ENCODE measurements around the gene MAN1B1. TPM values are rescaled to one million over a fixed set of nuclear protein-coding genes. Genes with fewer than 3 reads are reported as not detected.

Gene MAN1B1
- 10 to 100 TPM; 43.6 to 48.3 (median 47.0) TPM for polyA plus RNA-seq (ENCODE audit: insufficient read length in 3 of 3)

DNA sequence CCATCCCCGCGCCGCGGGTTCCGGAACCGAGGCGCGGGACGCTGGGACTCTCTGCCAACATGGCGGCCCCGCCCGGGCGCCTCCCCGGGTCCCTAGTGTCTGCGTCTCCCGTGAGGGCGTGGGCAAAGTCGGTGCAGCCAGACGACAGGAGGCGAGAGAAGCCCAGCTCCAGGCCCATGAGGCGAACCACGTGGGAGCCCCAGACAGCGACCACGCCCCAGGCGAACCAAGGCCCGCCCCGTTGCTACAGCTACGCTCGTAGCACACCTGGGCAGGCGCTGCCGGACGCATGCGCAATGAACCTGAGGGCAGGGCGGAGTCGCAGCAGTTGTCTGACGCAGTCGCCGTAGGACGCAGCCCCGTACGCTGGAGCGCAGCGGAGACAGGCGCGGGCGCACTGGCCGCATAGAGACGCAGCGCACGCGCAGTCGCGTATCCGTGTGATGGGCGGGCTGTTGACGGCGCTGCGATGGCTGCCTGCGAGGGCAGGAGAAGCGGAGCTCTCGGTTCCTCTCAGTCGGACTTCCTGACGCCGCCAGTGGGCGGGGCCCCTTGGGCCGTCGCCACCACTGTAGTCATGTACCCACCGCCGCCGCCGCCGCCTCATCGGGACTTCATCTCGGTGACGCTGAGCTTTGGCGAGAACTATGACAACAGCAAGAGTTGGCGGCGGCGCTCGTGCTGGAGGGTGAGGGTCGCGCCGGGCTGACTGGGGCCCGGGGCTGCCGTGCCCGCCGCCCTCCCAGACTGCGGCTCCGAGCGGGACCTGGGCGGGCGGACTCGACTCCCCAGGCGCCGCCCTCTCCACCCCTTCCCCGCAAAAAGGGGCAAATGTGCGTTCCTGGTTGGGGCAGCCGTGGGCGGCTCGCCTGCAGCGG, at the start of gene MAN1B1:
Gene MAN1B1, plus strand, starts transcription at position 455 of the 878 bp plus-strand sequence. Its CDS starts 15 bp downstream, at position 470.
- peak; percentile 91 to 96 (median 95) for DNase-seq (ENCODE audit: low read depth in 3 of 3, low spot score in 2 of 3)

DNA sequence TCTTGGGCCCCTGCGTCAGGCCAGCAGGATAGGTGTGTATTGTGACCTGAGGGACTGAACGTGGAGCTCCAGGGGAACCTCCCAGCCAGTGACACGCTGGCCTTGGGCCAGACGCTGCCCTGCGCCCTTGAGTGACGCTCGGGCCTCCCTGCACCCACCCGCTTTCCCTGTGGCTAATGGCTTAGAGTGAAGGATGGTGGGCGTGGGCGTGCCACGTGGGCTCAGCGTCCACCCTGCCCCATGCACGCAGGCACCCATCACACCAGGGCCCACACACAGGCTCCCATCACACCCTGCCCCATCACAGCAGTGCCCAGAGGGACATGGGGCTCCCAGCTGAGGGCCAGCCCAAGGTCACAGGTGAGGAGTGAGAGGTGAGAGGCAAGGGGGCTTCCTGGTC, 49.8 kb upstream of the MAN1B1 start:
- DNase-seq (ENCODE audit: low read depth in 3 of 3, low spot score in 2 of 3), result no peak

DNA sequence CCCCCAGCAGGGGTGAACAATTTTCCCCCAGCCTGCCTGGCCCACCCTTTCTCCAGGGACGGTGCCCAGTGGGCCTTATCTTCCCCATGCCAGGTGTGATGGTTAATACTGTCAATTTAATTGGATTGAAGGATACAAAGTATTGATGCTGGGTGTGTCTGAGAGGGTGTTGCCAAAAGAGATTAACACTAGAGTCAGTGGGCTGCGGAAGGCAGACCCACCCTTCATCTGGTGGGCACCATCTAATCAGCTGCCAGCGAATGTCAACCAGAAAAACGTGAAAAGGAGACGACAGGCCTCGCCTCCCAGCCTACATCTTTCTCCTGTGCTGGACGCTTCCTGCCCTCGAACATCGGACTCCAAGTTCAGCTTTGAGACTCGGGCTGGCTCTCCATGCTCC, 49.3 kb upstream of the MAN1B1 start:
- no peak for DNase-seq (ENCODE audit: low read depth in 3 of 3, low spot score in 2 of 3)

DNA sequence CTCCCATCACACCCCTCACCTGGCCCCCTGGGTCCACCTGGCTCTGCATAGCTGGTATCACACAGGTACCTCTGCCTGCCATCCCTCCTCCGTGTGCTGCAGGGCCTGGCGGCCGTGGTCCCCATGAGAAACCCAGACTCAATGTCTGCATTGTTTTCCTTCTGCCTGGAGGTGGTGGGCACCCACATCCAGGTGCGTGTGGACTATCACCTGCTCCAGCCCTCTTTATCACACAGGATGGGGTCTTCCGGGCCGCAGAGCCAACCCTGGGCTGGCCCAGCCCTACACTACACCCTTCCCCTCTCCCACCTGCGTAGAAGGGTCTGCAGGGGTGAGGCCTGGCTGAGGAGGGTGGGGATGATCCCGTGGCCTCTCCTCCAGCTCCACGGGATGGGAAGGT, 47.9 kb upstream of the MAN1B1 start:
- no peak for DNase-seq (ENCODE audit: low read depth in 3 of 3, low spot score in 2 of 3)

DNA sequence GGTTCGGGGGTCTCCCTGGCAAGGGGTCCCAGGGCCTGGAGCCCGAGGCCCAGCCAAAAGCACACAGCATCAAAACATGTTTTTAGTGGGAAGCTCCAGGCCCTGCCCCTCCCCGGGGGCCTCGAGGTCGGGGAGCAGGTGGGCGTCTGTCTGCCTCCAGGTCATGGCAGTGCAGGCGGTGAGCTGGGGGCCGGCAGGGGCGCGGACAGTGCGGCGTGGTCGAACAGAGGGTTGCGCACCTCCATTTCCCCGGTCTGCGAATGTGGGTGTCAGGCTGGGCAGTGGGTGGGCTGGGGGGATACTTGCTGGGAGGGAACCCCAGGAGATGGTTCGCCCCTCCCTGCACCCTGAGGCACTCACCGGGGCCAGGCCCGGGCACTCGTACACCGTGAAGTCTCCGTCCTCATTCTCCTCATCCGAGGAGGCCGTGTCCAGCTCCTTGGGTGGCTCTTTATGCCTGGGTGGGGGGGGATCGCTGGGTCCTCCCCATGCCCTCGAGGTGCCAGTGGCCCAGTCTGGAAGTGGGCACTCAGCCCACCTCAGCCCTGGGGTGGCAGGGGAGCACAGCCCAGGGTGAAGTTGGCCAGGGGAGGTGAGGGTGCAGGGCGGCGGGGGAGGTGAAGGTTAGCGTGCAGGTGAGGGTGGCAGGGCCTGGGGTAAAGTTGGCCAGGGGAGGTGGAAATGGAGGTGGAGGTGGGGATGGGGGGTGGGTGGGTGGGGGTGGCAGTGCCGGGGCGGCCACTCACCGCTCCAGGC, 47.0 kb upstream of the MAN1B1 start:
- no peak for DNase-seq (ENCODE audit: low read depth in 3 of 3, low spot score in 2 of 3)

DNA sequence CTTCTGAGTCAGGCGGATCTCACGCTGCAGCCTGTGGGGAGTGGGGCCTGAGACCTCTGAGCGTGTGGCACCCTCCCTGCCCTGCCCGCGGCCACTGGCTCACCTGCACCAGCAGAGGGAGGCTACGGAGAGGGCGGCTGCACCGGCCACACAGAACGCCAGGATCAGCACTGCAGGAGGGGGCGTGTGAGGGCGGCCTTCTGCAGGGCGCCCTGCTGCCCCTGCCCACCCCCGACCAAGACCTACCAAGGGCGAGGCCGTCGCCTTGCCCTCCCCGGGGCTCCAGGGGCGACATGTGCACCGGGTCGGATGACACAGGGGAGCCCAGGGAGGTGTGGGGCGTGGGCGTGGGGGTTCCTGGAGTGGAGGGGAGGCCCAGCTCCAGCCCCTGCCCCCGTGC, 46.2 kb upstream of the MAN1B1 start:
- DNase-seq (ENCODE audit: low read depth in 3 of 3, low spot score in 2 of 3), result no peak

DNA sequence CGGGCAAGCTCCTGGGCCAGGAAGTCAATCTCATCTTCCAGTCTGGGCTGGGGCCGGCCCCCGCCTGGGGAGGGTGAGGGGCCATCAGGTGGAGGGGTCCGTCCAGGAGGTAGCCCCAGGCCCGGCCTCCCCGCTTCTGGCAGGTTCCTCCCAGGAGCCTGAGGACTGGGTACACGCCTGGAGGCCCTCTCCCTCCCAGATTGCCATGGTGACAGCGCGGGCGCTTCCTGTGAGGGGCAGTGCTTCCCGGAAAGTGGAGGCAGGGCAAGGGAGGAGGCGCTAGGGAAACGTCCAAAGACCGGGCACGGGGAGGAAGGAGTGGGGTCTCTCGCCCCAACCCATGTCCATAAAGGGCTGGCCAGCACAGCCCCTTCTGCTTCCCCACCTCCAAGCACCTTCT, 45.7 kb upstream of the MAN1B1 start:
- no peak for DNase-seq (ENCODE audit: low read depth in 3 of 3, low spot score in 2 of 3)

DNA sequence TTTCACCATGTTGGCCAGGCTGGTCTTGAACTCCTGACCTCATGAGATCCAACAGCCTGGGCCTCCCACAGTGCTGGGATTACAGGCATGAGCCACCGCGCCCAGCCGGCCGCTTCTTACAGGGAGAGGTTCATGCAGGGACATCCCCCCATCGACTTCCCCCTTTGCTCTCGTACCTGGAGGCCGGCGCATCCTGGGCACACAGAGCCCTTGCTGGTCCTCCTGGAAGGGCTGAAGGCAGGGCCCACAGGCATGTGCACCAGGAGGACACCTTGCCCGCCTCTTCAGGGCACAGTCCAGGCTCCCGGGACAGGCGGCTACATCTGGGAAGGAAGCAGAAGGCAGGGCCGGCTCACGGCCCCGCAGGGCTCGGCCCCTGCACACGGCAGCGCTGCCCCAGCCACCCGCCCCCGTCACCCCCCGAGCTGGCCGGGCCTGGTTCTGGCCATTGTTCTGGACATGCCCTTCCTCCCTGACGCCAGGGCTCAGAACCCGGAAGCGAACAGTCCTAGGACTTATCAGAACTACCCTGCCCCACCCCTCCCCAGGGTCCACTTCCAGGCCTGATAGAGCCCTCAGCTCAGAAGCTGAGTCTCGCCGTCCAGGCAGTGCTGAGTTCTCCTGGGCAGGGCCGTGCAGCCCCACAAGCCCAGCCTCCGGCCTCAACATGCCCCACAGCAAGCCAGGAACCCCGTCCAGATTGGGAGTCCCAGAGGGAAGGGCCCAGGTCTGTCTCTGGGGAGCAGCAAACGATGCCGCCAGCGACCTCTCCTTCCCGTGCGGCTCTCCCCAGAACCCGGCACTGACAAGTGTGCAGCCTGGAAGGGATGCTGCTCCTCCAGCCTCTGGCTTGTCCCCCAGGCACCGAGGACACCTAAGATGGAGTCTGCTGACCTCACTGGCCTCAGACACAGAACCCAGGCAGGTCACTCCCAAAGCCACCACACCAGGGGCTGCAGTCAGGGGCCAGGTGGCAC, 43.7 kb upstream of the MAN1B1 start:
- DNase-seq (ENCODE audit: low read depth in 3 of 3, low spot score in 2 of 3), result no peak

DNA sequence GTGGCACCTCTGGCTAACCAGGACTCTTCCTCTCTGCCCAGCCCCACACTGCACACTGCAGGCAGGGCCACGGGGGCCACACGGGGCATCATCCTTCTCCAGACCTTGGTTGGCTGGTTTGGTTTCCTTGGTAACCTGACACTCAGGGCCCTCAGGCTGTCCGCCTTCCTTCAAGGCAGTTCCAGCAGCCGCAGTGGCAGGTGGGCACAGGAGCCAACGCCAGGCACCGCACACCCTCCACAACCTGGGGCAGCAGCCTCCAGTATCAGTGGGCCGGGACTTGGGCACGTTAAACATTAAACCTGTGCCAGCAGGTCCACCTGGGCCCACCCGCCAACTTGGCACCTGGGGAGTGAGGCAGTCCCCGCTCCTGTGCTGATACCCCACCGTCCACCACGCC, 42.7 kb upstream of the MAN1B1 start:
- DNase-seq (ENCODE audit: low read depth in 3 of 3, low spot score in 2 of 3), result no peak

DNA sequence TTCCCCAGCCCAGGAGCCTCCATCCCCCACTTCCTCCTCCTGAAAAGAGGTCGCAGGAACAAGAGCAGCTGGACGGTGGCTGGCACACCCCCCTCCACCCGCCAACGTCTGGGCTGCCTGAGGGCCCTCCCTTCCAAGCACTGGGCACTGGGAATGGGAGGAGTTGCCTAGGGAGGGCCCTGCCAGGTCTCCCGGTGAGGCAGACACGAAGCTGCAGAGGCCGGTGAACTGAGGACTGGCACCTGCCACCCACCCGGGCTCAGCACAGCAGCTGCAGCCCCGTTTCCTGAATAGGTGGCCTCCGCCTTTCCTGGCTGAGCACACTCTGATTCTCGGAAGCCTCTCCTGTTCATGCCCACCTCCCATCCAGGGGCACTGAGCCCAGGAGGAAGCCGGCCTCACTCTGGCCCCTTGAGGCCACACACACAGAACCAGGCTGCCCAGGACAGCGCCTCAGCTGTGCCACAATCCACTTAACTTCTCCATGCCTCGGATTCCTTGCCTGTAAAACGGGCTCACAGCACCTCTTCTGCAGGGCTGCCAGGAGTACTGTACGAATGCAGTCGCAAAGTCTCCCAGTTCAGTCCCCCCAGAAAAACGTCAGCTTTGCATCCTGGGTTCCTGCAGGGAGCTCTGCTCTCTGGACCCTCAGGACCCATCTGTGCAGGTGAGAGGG, 42.1 kb upstream of the MAN1B1 start:
- DNase-seq (ENCODE audit: low read depth in 3 of 3, low spot score in 2 of 3), result no peak

DNA sequence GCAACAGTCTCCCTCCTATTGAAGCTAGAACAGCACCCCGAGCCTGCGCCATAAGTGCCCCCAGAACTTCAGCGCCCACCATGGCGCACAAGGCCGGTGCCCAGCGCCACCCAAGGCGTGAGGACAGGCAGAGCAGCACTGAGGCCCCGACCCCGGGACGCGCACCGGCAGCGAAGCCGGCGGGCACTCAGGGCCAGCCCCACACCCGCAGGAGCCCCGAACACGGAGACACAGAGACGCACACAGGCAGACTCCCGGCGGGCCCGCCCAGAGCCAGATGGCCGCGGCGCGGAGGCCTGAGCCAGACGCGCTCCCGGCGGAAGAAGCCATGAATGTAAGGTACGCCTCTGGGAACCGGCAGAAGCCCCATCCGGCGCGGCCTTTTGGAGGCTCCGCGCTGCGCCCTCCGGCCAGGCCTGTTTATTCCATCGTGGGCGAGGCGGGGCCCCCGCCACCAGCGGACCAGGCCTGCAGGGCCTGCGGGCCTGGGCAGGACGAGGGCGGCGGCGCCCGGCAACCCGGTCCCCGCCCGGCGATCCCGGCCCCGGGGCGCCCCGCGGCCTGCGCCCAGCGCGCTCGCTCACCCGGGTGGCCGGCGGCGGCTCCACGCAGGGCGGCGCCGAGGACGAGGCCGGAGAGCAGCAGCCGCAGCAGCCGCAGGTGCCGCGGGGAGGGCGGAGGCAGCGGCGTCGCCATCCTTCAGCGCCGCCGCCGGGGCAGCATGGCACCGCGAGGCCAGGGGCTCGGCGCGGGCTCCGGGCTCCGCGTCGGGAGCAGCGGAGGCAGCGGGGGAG, 41.3 kb upstream of the MAN1B1 start:
- no peak for DNase-seq (ENCODE audit: low read depth in 3 of 3, low spot score in 2 of 3)

DNA sequence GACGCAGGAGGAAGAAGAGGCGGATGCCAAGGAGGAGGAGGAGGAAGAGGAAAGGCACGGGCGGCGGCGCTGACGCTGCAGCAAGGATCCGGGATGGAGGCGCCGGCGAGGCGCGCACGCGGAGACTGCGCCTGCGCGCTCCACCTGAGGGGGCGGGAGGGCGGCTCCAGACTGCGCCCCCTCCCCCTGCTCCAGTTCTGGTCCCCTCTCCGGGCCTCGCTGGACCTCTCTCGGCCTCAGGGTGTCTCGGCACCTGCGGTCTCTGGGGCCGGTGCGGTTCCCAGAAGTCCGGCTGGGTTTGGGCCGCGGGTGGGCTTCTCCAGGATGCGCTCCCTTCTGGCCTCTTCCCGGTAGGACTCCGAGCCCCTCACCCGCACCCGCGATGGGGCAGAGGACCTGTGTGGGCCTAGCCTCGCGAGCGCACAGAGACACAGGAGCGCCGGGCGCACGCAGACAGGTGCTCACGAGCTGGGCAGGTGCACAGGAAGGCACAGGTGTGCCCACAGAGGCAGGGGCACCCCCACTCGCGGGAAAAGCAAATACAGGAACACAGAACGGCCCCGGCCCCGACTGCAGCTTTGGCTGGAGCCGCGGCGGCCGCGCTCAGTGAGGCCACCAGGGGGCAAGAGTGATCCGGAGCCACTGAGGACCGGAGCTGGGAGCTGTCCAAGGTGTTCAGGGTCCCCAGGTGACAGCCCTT, 40.5 kb upstream of the MAN1B1 start, which contains the start of gene NPDC1:
Gene NPDC1, minus strand, starts transcription at position 90 of the 700 bp plus-strand sequence. CDS start 188 bp downstream, outside the sequence.
- no peak for DNase-seq (ENCODE audit: low read depth in 3 of 3, low spot score in 2 of 3)

DNA sequence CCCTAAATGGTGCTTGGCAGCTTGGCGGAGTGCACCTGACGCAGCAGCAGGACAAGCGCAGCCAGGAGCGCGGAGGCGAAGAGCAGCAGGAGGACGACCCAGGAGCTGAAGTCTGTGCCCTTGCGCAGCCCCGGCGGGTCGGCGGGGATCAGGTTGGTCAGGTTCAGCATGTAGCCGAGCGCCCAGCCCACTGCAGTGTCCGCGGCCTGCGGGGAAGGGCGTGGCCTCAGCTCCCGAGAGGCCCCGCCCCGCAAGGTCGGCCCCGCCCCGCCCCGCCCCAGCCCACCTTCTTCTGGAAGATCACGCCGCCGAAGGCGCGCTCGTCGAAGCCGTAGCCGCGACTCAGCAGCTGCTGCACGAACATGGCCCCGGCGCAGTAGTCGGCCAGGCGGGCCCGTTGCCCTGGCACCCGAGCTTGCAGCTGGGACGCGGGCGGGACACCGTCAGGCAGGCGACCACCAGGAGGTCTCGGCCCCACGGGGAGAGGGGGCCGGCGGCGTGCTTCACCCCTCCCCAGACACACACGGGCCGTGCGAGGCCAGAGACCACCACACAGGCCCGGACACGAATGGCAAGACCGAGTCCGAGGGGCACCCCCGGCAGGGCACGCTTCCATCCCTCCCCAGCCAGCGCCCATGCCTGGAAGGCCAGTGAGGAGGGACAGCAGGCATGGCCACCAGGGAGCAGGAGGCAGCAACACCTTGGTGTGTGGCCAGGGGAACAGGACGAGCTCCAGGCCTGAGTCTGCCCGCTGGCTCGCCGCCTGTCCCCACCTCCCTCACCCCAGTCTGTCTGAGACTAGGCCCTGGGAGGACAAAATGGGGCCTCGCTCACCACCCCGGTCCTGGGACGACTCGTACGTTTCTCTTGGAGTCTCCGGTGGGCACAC, 37.9 kb upstream of the MAN1B1 start:
- DNase-seq (ENCODE audit: low read depth in 3 of 3, low spot score in 2 of 3), result no peak

DNA sequence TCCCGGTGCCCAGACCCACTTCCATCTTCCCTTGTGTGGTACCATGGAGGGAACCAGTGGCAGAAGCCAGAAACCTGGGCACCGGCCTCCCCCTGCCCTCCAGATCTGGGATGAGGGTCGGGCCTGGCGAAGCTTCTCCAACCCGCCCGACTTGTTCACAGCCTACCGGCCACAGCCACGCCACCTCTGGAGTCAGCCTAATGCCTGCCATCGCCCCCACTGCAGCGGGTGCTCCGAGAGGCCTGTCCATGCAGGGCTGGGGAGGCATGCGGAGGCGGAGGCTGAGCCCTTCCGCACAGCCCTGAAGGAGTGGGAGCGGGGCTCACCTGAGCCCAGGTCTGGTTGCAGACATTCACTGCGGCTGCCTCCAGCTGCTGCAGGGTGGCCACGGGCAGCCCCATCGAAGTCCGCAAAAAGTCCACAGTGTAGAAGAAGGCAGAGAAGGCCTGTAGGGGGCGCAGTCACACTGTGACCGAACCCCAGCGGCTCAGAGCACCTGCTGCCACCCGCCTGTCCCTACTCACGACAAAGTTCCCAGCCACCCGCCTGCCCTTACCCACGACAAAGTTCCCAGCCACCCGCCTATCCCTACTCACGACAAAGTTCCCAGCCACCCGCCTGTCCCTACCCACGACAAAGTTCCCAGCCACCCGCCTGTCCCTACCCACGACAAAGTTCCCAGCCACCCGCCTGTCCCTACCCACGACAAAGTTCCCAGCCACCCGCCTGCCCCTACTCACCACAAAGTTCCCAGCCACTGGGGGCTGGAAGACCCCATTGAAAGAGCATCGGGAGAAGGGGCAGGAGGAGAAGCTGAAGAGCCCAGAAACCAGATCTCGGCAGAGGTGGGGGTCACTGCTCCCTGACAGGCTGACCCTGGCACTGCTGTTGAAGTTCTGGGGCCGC, 37.0 kb upstream of the MAN1B1 start:
- DNase-seq (ENCODE audit: low read depth in 3 of 3, low spot score in 2 of 3), result no peak

DNA sequence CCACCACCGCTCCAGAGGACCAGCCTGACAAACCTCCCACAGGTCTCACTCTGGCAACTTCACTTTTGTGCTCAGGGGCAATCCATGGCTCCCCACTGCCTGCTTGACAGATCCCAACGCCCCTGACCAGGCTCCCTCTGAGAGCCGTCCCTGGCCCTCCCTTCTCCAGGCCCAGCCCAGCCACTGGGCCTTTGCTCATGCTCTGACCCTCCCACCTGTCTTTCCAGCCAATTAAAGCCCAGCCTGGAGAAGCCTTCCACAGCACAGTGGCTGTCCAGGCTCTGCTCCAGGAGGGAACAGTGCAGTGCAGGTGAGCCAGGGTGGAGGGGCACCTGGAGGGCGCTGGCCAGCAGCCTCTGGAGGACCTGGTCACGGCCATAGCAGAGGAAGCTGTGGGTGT, 36.2 kb upstream of the MAN1B1 start:
- DNase-seq (ENCODE audit: low read depth in 3 of 3, low spot score in 2 of 3), result no peak

DNA sequence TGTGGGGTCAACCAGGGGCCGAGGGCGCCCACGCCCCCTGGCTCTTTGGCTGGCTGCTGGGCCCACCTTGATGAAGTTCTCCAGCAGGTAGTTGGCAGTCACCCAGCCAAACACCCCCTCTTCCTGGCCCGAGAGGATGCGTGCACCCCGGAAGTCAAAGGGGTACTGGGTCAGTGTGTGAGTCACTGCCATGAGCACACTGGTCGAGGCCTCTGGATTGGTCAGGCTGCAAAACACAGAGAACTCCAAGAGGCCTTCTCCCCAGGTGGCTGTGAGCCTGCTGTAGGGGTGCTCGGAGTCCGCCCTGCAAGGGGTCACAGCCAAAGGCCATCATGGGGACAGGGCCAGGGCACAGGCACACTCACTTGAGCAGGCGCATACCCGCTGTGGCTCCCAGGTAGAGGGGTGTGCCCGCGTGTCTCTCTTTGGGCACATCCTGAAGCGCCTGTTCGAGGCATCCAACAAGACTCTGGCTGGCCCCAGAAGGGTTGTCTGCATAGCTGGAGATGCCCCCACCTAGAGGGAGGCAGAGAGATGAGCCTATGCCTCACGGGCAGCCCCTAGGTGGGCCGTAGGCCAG, 35.5 kb upstream of the MAN1B1 start:
- no peak for DNase-seq (ENCODE audit: low read depth in 3 of 3, low spot score in 2 of 3)
